GM19035 (cell line): Measurements from ENCODE around the gene BMP8B.
A peak's percentile ranks its signal among the peaks of the same experiment; 100 is the strongest.
"Not testable (repeated sequence)": the region's sequence is repeated elsewhere in the genome, so short reads cannot be mapped to it uniquely, and the experiment has no call there.

Experiments used
- ATAC-seq: cut with Tn5 transposase; IDR thresholded peaks from one replicate; pipeline ENCODE4 v1.9.1; 2021; ENCODE audit not compliant: unreplicated experiment

BMP8B gene, protein sequence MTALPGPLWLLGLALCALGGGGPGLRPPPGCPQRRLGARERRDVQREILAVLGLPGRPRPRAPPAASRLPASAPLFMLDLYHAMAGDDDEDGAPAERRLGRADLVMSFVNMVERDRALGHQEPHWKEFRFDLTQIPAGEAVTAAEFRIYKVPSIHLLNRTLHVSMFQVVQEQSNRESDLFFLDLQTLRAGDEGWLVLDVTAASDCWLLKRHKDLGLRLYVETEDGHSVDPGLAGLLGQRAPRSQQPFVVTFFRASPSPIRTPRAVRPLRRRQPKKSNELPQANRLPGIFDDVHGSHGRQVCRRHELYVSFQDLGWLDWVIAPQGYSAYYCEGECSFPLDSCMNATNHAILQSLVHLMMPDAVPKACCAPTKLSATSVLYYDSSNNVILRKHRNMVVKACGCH

DNA sequence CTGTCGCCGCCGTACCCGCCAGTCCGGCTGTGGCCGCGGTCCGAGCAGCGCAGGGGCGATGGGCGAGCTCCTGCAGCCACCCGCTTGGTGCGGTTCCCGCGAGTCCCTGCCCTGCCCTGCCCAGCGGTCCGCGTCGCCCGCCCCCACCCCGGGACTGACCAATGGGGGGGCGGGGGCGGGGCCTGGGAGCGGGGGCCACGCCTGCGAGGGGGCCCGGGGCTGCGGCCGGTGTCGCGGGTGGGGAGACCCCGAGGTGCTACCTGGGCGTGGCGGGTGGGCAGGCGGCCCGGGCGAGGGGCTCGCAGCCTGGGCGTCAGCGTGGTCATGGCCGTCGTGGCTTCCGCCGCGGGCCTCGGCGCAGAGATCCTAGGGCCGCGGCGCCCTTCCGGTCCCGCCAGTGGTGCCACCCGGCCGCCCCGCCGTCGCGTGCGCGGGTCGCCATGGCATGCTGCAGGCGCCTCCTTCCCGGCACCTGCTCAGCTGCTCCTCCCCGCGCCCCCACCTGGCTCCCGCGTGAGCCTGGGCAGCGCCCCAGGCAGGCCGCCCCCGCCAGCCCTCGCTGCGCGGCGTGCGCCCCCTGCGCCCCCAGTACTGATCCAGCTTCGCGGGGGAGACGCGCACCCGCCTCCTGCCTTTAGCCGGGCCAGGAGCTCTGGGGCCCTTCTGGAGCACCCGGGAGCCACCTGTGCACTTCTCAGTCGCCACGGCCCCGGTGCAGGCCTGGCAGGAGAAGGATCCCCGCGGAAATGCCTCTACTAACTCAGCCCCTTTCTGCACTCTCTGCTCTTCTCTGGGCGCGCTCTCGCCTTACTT, at the start of gene BMP8B:
Gene BMP8B, minus strand, starts transcription at position 108 of the 813 bp plus-strand sequence. CDS start 380 bp downstream, outside the sequence.
- ATAC-seq, result peak; percentile 78

DNA sequence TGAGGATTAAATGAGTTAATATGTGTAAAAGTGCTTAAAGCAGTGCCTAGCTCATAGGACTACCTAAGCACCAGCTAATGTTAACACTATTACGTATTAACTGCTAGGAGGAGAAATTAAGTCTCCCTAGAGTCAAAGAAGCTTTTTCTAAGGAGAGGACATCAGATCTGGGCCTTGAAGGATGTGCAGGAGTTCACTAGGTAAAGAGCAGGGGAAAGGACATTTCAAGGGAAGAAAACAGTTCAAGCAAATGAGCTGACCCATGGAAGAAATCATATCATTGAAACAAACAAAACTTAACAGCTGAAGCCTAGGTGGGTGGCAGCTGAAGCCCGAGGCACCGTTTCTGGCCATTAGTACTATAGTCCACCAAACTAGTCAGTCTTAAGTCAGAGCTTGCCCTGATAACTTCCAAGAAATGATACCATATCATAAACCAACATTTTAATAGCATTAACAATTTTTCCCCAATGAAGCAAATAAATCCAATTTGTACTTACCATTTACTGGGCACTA, 48.0 kb upstream of the BMP8B start:
- ATAC-seq, result no peak

GRCh38 chr1:39835935-39836594, 47.4 kb upstream of the BMP8B start:
- no peak for ATAC-seq

- no peak for ATAC-seq
Observed at GRCh38 chr1:39835110-39835509, 46.4 kb upstream of the BMP8B start.

DNA sequence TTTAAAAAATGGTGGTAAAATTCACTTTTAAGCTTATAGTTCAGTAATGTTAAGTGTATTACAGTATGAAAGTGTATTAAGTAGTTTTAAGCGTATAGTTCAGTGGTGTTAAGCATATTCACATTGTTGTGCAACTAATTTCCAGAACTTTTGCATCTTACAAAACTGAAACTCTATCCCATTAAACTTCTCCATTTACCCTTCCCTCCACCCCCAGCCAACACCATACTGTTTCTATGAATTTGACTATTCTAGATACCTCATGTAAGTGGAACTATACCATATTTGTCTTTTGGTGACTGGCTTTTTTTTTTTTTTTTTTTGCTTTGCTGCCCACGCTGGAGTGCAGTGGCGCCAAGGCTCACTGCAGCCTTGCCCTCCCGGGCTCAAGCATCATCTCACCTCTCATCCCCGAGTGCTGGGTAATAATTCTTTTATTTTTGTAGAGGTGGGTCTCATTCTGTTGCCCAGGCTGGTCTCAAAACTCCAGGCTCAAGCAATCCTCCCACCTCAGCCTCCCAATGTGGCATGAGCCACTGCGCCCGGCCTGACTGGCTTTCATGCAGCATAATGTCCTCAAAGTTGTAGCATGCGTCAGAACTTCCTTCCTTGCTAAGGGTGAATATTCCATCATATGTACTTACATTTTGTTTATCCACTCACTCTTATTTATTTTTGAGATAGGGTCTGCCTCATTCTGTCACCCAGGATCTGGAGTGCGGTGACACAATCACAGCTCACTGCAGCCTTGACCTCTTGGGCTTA, 45.1 kb upstream of the BMP8B start:
- ATAC-seq, result no peak

GRCh38 chr1:39833121-39833520, 44.5 kb upstream of the BMP8B start:
- ATAC-seq, result no peak

DNA sequence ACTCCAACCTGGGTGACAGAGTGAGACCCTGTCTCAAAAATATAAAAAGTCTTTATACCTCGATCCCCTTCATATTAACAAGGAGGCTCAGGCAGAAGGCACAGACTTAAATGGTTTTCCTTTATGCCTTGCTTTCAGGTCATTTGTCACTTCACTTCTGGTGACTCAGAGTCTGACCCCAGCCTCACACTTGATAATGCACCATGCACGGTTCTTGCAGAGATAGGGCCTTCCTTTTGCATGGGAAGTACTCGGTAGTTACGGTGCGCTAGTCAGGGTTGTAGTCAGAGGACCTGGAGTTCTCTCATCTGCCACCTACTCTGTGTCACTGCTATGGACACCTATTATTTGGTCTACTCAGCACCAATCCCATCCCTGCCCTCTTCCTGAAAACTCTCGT, 43.6 kb upstream of the BMP8B start:
- ATAC-seq, result no peak

DNA sequence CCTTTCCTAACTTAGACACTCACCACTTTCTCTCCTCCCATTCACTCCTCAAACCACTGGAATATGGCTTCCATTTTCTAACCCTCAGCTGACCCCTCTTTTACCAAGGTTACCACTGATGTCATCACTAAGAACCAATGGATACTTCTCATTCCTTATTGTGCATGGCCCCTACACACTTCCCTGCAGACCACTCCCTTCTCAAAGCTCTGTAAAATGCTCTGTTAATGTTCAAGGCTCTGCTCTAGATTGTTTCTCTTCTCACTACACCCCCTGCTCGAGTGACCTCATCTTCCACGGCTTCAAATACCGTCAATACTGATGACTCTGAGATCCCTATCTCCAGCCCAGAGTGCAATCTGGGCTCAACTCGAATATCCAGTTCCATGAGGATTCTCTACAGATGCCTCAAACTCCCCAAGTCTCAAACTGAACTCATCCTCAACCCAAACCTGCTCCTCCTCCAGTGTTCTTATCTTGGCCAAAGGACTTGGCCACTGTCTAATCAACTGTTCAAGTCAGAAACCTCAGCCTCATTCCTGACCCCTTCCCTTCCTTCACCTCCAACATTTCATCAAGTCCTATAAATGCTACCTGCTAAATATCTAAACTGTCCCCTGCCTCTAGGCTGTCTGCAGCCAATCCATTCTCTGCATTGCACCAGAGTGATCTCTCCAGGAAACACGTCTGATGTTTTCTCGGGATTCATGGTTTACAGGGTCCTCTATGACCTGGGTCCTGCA, 41.3 kb upstream of the BMP8B start:
- no peak for ATAC-seq

DNA sequence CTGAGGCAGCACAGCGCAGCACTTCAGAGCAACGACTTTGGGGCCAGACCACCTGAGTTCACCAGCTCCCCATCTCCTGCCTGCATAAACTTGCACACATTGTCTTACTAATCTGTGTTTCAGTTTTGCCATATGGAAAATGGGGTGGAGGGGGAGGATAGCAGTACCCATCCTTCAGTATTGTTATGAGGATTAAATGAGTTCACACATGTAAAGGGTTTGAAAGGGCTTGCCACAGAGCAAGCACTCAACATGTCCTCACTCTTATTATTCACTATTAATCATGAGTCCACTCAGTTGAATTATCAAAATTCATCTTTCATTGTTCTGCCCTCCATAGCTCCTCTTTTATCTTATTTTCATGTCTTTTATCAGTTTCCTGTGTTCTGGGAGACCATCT, 40.1 kb upstream of the BMP8B start:
- no peak for ATAC-seq

GRCh38 chr1:39828255-39828654, 39.6 kb upstream of the BMP8B start:
- not testable (repeated sequence) for ATAC-seq

DNA sequence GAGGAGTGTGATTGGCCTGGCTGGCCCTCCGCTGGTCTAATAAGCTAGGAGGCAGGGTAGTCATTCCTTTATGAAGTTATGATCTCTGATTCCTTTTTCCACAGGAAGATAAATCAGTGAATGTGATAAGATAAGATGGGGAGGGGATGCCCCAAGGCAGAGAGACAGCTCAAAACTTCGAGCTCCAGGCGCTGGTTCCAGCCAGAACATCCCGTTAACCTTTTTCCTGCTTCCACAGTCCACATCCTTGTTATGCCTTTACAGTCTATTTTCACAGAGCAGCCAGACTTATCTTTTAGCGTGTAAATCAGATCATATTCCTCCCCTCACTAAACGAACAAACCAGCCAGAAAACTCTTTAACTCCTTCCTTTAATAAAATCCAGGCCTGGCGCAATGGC, 38.5 kb upstream of the BMP8B start:
- no peak for ATAC-seq

DNA sequence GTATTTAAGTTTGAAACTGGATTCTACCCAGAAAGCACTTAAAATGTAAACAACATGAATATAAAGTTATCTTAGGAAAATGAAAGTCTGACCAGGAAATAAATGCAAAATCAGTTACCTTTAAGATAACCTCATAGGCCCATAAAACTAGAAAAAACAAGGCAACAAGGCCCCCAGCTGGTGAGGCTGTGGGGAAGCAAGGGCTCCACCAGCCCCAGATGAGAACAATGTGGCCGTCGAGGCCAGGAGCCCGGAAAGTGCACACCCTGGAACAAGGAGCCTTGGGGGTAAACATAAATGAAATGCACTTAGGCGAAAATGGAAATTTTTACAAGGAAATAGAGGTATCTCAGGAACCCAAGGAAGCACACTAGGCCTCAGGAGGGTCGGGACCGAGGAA, 37.9 kb upstream of the BMP8B start:
- ATAC-seq, result no peak

- no peak for ATAC-seq
Observed at GRCh38 chr1:39825432-39825941, 36.8 kb upstream of the BMP8B start.

- ATAC-seq, result not testable (repeated sequence)
Observed at GRCh38 chr1:39823450-39823849, 34.8 kb upstream of the BMP8B start.

- ATAC-seq, result no peak
Observed at GRCh38 chr1:39822146-39822545, 33.5 kb upstream of the BMP8B start.

DNA sequence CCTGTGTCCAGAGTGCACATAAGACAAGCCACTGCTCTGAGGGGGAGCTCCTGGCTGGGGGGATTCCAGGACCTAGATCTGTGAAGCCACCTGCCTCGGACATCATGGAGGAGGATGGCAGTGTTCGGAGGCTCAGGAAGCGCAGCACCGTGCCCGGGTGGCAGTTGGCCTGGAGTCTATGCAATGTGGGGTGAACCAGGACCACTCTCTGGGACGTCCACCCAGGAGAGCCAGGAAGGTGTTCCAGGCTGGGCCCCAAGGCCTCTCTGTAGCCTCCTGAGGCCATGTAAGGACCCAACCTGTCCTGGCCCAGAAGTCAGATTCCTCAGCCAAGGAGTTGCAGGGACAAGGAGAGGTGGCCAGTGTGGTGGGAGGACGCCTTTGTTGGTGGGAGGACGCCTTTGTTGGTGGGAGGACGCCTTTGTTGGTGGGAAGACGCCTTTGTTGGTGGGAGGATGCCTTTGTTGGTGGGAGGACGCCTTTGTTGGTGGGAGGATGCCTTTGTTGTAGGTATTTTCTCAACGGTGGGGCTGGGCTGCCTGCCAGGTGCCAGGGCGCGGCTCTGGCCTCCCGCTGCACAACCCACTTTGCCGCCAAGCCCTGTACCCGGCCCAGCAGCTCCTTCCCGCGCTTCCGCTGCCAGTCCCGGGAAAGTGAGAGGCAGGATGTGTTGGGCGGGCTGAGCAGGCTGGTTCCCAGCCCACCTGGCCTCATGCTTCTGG, 30.6 kb upstream of the BMP8B start:
- no peak for ATAC-seq

DNA sequence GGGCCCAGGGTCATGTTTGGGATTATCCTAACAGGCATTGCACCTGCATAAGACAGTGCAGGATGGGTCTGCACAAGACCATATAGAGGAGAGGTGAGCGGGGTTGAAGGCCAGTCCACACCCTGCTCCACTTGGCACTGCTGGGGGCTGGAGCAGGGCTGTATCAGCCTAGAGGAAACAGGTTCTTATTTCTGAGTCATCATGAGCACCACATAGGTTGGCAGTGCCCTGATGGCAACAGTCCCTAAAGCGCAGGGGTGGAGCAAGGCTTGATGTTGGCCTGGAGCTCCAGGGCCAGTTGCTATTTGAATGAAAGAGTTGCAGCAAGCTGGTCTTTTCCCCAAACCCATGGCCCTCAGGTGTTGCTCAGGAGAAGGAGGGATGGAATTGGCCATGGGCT, 29.8 kb upstream of the BMP8B start:
- ATAC-seq, result no peak

DNA sequence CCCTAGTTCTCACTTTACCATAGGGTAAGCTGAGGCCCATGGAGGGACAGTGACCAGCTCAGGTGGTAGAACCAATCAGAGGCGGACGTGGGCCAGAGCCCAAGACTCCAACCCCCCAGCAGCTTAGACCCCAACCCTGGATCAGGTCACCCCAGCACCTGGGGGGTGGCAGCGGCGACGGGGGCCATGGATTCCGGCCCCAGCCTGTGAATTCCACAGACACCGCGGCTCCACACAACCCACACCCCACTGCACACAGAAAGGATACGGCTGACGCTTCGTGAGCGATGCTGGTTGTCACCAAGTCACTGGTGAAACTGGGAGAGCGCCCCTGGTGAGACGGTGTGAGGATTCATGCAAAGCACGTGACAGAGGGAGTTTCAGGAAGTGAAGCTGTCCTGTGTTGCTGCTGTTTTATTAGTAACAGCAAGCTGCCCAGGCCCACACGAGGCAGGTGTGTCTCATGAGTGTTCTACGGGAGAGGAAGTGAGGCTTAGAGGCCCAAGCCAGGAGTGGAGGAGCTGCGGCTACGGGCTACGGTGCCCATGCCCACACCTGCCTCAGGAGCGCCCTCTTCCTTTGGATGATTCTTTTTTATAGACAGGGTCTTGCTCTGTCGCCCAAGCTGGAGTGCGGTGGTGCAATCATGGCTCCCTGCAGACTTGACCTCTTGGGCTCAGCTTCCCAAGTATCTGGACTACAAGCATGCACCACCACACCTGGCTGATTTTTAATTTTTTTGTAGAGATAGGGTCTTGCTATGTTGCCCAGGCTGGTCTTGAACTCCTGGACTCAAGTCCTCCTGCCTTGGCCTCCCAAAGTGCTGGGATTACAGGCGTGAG, 28.6 kb upstream of the BMP8B start:
- peak; percentile 83 for ATAC-seq
